Panc1 (cell line): ENCODE measurements around the gene TNFAIP3. TPM values are rescaled to one million over a fixed set of nuclear protein-coding genes. Genes with fewer than 3 reads are reported as not detected.

Experiments used
- ATAC-seq: fragments of 200-7000 bp; cut with Tn5 transposase; 2 replicates; pipeline ENCODE4 v1.9.1; 2020; ENCODE audit warnings: mild to moderate bottlenecking, moderate library complexity
- BruUV-seq: library from RNA; stranded (reverse); fragments of 400-500 nt; replicated peaks from 2 replicates; lab custom pipeline; 2021; lab: Mats Ljungman, UMichigan
- CTCF ChIA-PET: fragments of 300-600 bp; sonication (Branson Sonifier 250); formaldehyde crosslinking; loops from one replicate; lab custom pipeline; 2022; ENCODE audit warnings: antibody characterized with exemption; lab: Charles Lee
- POLR2A ChIA-PET: fragments of 300-600 bp; sonication (Branson Sonifier 250); formaldehyde crosslinking; loops from one replicate; lab custom pipeline; 2022; ENCODE audit warnings: antibody characterized with exemption; lab: Charles Lee
- DNase-seq: peaks from one replicate; pipeline ENCODE4 v3.0.0-alpha.2; 2010; ENCODE audit warnings: low read depth, low spot score
- H3K27ac ChIP-seq: 2 replicates; pipeline ENCODE4 v1.5.1; 2011; ENCODE audit warnings: mild to moderate bottlenecking, low read length, inconsistent platforms
- H3K27me3 ChIP-seq: fragments of 200-500 bp; sonication (Bioruptor generic); 2 replicates; pipeline ENCODE4 v1.6.0; 2014; ENCODE audit warnings: low read length, inconsistent platforms; ENCODE audit not compliant: control insufficient read depth, insufficient read depth
- H3K36me3 ChIP-seq: fragments of 200-500 bp; sonication (Bioruptor generic); 2 replicates; pipeline ENCODE4 v1.5.1; 2014; ENCODE audit warnings: inconsistent platforms, mild to moderate bottlenecking, low read length, moderate library complexity; ENCODE audit not compliant: control insufficient read depth, insufficient read depth
- H3K4me1 ChIP-seq: 2 replicates; pipeline ENCODE4 v1.5.1; 2011; ENCODE audit warnings: inconsistent platforms, mild to moderate bottlenecking, low read length, moderate library complexity; ENCODE audit not compliant: control insufficient read depth, insufficient read depth
- H3K4me3 ChIP-seq, 2 experiments: 2 replicates each; pipeline ENCODE4 v1.5.1; 2011 to 2012; ENCODE audit warnings: low read depth in 2 of 2, low read length in 2 of 2, mild to moderate bottlenecking in 2 of 2, inconsistent platforms in 1 of 2, moderate library complexity in 1 of 2
- H3K9me3 ChIP-seq: fragments of 200-500 bp; sonication (Bioruptor generic); 2 replicates; pipeline ENCODE4 v1.5.1; 2014; ENCODE audit warnings: low read depth, mild to moderate bottlenecking, inconsistent platforms, low read length, moderate library complexity; ENCODE audit not compliant: control insufficient read depth, insufficient read depth
- POLR2AphosphoS5 ChIP-seq: IDR thresholded peaks from 2 replicates; pipeline ENCODE4 v1.6.1; 2012; ENCODE audit warnings: mild to moderate bottlenecking, low read depth, low read length, moderate library complexity
- REST ChIP-seq, 2 experiments: IDR thresholded peaks; 2 replicates each; pipeline ENCODE4 v1.6.1; 2011 to 2012; ENCODE audit warnings: low read depth in 2 of 2, control low read depth in 1 of 2, low read length in 1 of 2, mild to moderate bottlenecking in 1 of 2, moderate library complexity in 1 of 2; ENCODE audit not compliant: insufficient read depth in 1 of 2
- SIN3A ChIP-seq: IDR thresholded peaks from 2 replicates; pipeline ENCODE4 v1.6.1; 2012; ENCODE audit warnings: low read depth, mild to moderate bottlenecking, low read length, moderate library complexity, borderline replicate concordance; ENCODE audit not compliant: insufficient read depth
- TCF7L2 ChIP-seq: IDR thresholded peaks from 2 replicates; pipeline ENCODE4 v1.6.1; 2011; ENCODE audit warnings: mild to moderate bottlenecking, low read depth, low read length, inconsistent platforms
- in situ Hi-C: cut with HindIII; loops from 2 replicates; pipeline ENCODE4 v1.10.0; 2016; ENCODE audit warnings: low sequenced_read_pairs, low pct_unique_long_range_greater_than_20kb
- intact Hi-C: fragments of 100-400 bp; cut with micrococcal nuclease; formaldehyde crosslinking; loops from one replicate; pipeline ENCODE4 v1.10.0; 2022; ENCODE audit not compliant: unreplicated experiment
- total RNA-seq: library from RNA; stranded (reverse); gene quantifications from one replicate; pipeline ENCODE4 v1.2.1, GENCODE V29; 2021; ENCODE audit not compliant: unreplicated experiment
- TF ChIP-seq, protein P1 (sequence below): fragments of 450-650 bp; IDR thresholded peaks from 2 replicates; pipeline ENCODE4 v1.5.1; 2017; ENCODE audit warnings: mild to moderate bottlenecking

Gene TNFAIP3
- total RNA-seq, 1 experiment from 2014 or later: 15.0 TPM

GRCh38 chr6:137819740-137820139 lies 47.3 kb upstream of the TNFAIP3 start:
- H3K27ac ChIP-seq: no peak overlapping the region
- intact Hi-C loops: no loop called here
- no peaks in the 10 kb centered on the region for H3K4me1 ChIP-seq
- ATAC-seq (no peak), DNase-seq (no peak)
- CTCF ChIA-PET: no interaction called here
- TF ChIP-seq REST (IDR thresholded peaks at IDR 0.05; ENCODE audit: insufficient read depth in 1 of 2, low read depth in 2 of 2, low read length in 1 of 2): no peak
- no peak for TF ChIP-seq SIN3A
- TF ChIP-seq POLR2AphosphoS5: no peak
- no peak for TF ChIP-seq TCF7L2
- TF ChIP-seq, protein P1, sequence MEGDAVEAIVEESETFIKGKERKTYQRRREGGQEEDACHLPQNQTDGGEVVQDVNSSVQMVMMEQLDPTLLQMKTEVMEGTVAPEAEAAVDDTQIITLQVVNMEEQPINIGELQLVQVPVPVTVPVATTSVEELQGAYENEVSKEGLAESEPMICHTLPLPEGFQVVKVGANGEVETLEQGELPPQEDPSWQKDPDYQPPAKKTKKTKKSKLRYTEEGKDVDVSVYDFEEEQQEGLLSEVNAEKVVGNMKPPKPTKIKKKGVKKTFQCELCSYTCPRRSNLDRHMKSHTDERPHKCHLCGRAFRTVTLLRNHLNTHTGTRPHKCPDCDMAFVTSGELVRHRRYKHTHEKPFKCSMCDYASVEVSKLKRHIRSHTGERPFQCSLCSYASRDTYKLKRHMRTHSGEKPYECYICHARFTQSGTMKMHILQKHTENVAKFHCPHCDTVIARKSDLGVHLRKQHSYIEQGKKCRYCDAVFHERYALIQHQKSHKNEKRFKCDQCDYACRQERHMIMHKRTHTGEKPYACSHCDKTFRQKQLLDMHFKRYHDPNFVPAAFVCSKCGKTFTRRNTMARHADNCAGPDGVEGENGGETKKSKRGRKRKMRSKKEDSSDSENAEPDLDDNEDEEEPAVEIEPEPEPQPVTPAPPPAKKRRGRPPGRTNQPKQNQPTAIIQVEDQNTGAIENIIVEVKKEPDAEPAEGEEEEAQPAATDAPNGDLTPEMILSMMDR: no peak
- no peaks in the 10 kb centered on the region; the same call in 1 of the 2 replicates for H3K27me3 ChIP-seq
- H3K36me3 ChIP-seq: no peaks in the 10 kb centered on the region
- H3K4me3 ChIP-seq: no peak overlapping the region
- no TSS peak for BruUV-seq
- in situ Hi-C loops: no loop called here
- POLR2A ChIA-PET: no interaction called here
- no peaks in the 10 kb centered on the region for H3K9me3 ChIP-seq

DNA sequence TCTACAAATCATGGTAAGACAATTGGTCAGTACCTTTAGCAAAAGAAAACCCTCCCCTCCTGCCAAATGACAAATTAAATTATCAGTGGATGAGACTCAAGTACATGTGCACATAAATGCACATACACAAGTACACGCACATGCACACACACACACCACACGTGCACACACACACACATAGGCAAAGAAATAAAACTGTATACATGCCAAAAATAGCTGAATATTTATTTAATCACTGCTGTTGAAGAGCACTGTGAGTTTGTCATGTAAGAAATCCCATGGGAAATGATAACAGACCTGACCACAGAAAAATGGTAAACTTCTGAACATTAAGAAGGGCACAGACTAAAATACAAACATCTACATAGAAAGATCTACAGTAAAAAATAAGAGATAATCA lies 46.6 kb upstream of the TNFAIP3 start:
- intact Hi-C loops (no loop called here), in situ Hi-C loops (no loop called here)
- no peak overlapping the region for H3K27ac ChIP-seq
- H3K36me3 ChIP-seq: no peaks in the 10 kb centered on the region
- CTCF ChIA-PET: no interaction called here
- DNase-seq (no peak), ATAC-seq (no peak)
- no peaks in the 10 kb centered on the region; the same call in 1 of the 2 replicates for H3K27me3 ChIP-seq
- H3K4me1 ChIP-seq: no peaks in the 10 kb centered on the region
- POLR2A ChIA-PET: no interaction called here
- H3K4me3 ChIP-seq: no peak overlapping the region
- TF ChIP-seq SIN3A (no peak), REST (IDR thresholded peaks at IDR 0.05; ENCODE audit: insufficient read depth in 1 of 2, low read depth in 2 of 2, low read length in 1 of 2) (no peak), TCF7L2 (no peak), POLR2AphosphoS5 (no peak)
- H3K9me3 ChIP-seq: no peaks in the 10 kb centered on the region
- BruUV-seq: no TSS peak
